NCI-H146 treated with DMSO at 0.1 percent for 48 hours (cell line): ENCODE measurements around the gene OR2A42.
"Not testable (repeated sequence)": the region's sequence is repeated elsewhere in the genome, so short reads cannot be mapped to it uniquely, and the experiment has no call there.

Experiments used
- DNase-seq: peaks from one replicate; lab custom pipeline; 2025; ENCODE audit not compliant: unreplicated experiment; lab: John Stamatoyannopoulos, UW

Gene OR2A42, protein sequence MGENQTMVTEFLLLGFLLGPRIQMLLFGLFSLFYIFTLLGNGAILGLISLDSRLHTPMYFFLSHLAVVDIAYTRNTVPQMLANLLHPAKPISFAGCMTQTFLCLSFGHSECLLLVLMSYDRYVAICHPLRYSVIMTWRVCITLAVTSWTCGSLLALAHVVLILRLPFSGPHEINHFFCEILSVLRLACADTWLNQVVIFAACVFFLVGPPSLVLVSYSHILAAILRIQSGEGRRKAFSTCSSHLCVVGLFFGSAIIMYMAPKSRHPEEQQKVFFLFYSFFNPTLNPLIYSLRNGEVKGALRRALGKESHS

DNA sequence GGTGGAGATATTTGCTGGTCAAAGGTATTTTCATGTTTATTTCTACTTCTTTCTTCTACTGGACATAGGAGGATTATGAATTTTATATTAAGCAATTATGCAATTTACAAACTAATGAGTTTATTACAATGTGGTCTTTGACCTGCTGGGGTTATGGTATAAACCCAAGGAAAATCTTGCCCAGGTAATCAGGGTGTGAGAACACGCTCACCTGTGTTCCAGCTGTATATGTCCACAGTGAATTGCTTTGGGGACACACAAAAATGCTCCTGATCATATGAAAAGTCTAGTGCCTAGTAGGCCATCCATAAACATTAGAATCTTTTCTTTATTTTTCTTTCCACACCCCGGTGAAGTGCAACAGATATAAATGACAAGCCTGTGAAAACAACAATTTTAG lies at the start of gene OR2A42:
Gene OR2A42, minus strand, starts transcription at position 241 of the 400 bp plus-strand sequence. CDS start 6,762 bp downstream, outside the sequence.
- not testable (repeated sequence) for DNase-seq

DNA sequence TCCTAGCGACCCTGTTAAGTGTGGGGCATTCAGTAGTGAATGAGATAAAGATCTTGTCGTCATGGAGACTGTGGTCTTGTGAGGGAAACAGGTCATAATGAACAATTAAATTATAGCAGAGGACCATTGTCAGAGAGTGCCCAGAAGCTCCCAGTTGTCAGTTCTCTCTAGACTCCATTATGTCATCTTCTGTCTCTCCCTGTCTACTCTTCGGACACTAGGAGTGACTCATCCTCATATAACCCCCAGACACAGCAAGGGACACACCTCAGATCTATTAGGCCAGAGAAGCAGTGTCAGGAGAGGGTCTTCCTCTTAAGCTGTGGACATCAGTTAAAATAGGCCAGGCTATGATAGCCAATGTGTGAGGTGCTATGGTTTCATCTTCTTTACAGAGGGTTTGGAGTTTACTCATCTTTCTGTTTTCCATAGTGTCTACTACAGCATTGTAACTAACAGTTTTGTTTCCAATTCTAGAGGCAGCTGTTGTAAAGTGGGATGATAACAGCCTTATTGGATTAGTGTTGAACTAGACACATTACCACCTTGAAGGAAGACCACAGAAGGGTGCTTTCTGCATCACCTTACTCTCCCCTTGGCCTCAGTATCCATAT lies 47.9 kb upstream of the OR2A42 start:
- not testable (repeated sequence) for DNase-seq

DNA sequence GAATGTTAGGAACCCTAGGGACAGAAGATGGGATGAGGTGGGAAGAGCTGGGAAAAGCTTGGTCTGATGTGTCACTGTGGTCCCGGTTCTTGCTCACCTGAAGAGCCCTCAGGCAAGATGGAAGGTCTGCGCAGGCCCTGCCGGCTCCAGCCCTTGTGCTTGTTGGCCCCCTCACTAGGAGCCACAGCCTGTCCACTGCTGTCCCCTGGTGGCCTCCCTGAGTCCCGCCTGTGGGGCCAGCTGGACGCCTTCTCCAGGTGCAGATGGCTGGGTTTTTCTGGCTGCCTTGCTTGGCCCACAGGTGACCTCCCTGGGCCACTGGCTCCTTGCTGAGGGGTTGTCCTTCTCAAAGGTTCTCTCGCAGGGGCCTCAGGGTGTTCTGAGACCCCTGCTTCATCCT lies 44.3 kb upstream of the OR2A42 start:
- DNase-seq = not testable (repeated sequence)

DNA sequence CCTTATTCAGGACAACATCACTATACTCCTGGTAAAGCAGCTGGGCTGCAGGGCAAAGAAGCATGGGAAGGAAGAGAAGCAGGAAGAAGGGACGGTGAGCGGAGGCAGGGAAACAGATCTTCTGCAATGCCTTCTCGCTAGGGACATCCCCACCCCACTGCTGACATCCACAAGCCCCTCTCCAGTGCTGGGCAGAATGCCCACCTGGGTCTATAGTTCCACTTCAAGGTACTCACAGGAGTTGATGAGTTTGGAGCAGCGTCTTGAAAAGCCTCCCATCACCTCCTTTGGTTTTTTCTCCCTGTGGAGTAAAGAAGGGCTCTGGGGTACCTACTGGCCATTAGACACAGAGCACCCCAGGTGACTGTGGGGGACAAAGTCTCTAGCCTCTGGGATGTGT lies 43.1 kb upstream of the OR2A42 start:
- DNase-seq = not testable (repeated sequence)

DNA sequence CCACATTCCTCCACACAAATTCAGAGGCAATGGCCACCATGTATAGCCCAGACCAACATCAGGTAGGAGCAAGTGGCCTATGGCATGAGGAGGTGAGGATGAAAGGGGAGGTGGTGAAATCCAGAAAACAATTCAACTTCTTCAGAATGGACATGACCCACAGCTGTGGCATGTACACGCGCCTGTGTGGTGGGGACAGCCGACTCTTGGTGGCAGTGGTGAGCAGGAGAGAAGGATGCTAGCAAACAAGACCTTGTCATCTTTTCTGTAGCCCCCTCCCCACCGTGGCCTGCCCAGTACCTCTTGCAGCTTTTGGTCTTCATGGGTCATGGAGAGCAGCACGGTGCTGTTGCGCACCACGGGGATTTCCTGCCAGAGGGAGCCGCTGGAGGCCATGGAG lies 42.6 kb upstream of the OR2A42 start:
- not testable (repeated sequence) for DNase-seq

DNA sequence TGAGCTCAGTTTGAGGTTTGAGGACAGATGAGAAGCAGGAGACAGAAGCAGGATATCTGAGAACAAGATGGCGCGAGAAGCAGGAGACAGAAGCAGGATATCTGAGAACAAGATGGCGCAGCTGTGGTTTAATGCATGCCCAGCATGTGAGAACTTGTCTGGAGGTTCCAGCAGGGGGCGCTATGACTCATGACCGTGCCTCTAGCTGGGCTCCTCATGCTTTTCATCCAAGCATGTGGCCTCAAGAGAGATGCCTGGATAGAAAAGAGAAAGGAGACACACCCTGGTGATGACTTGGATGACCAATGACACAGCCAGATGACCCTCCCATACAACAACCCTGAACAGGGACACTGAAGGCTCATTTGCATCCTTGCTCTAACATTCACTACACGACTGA lies 40.6 kb upstream of the OR2A42 start:
- DNase-seq = not testable (repeated sequence)

DNA sequence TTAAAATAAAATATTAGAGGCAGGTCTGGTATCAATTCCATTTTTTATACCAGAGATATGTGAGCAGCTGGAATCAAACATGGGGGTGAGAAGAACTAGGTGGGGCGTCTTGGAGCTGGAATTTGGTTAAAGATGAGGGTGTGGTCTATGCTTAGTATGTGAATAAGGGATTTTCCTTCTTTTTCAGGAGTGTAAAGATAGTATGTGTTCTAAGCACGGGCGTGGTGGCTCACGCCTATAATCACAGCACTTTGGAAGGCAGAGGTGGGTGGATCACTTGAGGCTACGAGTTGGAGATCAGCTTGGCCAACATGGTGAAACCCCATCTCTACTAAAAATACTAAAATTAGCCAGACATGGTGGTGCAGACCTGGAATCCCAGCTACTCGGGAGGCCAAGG lies 35.9 kb upstream of the OR2A42 start:
- not testable (repeated sequence) for DNase-seq

DNA sequence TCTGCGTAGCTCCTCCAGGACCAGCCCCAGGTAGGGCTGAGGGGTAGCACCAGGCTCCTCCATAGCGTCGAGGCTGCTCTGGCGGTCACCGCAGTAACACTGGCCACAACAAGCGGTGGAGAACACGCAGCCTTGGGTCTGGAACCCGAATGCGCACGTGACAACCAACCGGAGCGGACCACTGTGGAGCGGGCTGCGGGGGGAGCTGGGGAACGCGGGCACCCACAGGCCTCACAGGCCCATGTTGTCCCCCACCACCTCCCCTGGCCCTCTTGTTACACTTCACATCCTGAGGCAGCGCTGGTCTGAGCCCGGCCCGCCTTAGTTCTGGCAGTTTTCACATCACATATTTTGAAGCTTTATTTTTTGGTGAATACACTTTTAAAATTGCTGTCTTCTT lies 29.8 kb upstream of the OR2A42 start, which contains the start of gene CTAGE8:
Gene CTAGE8, minus strand, starts transcription at position 101 of the 400 bp plus-strand sequence. Its CDS starts 38 bp downstream, at position 63.
- not testable (repeated sequence) for DNase-seq

DNA sequence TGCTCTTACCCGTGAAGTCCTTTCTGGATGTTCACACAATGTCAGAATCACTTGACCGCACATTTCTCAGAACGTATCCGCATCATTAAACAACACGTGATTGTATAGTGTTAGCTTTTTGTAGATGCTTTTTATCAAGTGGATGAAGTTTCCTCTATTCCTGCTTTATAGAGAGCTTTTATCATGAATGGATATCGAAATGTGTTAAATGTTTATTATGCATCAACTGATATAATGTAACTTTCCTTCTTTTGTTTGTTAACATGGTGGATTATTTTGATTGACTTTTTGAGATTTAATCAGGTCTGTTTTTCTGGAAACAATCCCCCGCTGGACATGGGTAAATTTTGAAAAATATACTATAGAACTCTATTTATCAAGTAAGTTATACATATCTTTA lies 25.3 kb upstream of the OR2A42 start, which contains the start of gene OR2A7:
Gene OR2A7, minus strand, starts transcription at position 101 of the 400 bp plus-strand sequence. CDS start 5,164 bp downstream, outside the sequence.
- DNase-seq = not testable (repeated sequence)

DNA sequence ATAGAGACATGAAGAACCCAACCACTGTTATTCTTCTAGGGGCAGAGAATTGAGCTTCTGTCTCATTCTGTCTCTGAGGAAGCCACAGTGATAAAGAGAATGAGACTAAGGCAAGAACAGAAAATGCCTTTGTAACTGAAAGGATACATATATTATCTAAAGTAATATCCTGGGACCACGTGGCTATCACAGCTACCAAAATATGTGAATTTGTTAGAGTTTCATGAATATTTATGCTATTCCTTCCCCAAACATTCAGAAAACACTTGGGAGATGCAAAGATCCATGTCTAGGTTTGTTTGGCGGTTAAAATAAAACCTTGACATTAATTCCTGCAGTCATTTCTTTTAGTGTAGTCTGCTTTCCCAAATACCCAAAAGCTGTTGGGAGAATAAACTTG lies 22.7 kb upstream of the OR2A42 start:
- DNase-seq = not testable (repeated sequence)

DNA sequence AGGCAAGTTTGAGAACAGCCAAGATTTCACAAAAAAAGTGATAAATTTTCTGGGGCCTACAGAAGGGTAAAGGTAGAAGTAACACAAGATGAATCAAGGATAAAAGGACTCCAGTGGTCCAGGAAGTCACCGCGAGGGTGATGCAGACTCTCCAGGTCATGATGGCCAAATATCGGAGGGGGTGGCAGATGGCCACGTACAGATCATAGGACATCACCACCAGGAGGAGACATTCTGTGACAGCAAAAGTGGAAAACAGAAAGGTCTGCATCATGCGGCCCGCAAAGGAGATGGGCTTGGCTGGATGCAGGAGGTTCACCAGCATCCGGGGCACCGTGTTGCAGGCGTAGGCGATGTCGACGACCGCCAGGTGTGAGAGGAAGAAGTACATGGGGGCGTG lies 19.7 kb upstream of the OR2A42 start:
- DNase-seq = not testable (repeated sequence)

DNA sequence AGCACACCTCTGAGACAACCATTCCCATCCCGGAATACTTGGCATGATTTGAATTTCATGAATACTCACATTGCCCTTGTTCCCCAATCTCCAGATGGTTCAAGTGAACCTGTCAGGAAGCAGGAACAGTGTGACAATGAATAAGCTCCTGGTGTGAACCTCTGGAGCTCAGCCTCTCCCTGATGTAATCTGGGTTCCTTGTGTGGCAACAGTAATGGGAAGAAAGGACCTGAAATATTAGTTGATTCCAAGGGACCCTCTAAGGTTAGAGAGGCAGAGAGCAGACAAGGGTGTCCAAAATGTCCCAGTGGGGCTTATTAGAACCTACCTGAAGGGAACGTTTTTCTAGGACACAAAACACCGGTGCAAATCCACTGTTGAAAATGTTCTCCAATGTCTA lies 16.7 kb upstream of the OR2A42 start:
- no peak for DNase-seq

DNA sequence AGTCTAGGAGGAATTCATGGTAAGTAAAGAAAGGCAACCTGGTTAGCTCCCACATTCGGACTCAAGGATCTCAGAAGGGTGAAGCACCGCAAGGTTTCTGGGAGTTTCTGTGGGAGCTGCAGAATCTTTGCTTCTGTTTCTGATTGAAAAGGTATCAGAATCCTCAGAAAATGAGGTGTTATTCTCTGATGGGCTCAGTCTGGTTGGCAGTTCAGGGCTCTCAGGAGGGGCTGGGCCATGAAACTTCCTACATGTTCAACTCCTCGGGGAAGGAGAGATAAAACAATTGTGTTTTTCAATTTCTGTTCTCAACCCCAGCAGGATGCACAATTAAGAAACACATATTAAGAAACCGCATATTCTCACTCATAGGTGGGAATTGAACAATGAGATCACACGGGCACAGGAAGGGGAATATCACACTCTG lies 16.1 kb upstream of the OR2A42 start:
- no peak for DNase-seq

DNA sequence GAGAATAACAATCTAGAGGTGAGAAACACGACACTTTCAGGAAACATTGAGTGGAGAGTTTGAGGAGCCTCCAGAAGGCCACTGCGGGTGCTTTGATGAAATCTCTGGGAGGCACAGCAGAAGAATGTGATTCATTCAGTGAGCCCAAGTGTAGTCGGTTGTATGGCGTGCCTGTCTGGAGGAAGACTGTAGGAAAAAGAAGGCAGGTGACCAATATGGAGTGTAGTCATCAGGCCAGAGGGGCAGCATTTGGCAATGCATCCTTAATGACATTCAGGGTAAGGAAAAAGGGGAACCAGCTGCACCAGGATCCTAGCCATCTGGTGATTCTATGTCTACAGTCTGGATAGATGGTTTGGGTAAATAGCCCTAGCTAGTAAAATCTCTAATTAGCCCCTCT lies 12.9 kb upstream of the OR2A42 start:
- DNase-seq = not testable (repeated sequence)

DNA sequence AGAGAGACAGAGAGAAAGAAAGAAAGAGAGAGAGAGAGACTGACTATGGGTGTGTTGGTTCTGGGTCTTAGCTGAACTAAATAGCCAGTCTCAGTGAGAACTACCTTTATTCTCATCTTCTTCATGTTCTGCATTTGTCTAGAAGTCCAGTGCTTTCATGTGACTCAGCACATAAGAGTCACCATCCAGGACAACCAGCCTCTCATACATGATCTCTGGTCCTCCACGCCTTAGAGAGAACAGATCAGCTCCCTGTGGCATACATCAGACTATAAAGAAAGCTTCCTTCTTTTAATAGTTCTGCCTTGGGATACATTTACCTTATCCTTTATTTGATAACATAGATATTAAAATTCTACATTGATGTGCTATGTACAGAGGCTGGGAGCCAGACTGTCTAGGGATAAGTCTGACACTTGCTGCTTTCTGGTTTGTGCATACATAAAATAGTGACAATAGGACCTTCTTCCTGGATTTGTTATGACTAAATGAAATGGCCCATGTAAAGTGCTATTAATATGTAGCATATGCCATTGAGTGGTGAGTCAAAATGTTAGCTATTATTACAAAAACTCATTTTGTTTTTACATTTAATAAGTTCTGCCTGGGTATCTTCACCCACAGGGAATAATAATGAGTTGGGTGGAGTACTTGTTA lies 8.4 kb upstream of the OR2A42 start:
- not testable (repeated sequence) for DNase-seq

DNA sequence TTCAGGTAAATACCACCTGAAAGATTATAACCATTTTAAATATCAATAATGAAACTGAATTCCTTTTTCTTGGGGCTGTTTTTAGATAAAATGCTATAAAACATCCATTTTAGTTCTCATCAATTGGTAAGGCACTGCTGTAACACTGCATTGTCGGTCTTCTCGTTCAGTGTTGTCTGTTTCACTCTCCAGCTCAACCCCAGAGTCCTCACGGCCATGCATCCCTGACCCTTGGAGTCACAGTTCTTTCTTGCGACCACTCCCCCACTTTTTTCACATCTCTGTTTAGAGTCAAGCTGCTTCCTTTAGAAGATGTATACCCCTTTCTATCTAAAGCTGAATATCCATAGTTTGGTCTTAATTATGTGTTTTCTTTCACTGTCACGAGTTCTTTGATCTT lies 7.6 kb upstream of the OR2A42 start:
- not testable (repeated sequence) for DNase-seq

DNA sequence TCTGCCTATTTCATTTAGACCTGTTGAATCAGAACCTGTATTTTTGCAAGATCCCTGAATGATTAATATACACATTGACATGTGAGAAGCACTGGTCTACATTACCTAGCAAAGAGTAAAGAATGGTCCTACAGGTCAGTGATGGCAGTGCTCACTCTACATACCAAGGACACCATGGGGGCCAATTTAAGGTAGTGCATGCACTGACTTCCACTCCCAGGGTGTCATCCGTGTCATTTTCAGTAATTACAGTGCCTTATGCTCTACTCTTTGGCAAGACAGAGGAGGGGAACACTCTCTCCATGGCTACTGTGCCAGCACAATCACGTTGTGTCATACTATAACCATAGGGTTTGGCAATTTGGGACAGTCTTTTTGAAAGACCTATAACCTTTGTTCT lies 6.0 kb upstream of the OR2A42 start:
- DNase-seq = not testable (repeated sequence)

DNA sequence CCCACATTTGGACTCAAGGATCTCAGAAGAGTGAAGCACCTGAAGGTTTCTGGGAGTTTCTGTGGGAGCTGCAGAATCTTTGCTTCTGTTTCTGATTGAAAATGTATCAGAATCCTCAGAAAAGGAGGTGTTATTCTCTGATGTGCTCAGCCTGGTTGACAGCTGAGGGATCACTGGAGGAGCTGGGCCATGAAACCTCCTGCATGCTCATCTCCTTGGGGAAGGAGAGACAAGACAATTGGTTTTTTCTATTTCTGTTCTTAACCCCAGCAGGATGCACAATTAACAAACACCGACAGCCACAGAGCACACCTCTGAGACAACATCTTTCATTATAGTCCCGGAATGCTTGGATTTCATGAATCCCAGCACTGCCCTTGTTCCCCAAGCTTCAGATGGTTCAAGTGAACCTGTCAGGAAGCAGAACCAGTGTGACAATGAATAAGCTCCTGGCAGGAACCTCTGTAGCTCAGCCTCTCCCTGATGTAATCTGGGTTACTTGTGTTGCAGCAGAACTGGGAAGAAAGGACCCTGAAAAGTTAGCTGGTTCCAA lies 799 bp downstream of the OR2A42 start:
- not testable (repeated sequence) for DNase-seq

DNA sequence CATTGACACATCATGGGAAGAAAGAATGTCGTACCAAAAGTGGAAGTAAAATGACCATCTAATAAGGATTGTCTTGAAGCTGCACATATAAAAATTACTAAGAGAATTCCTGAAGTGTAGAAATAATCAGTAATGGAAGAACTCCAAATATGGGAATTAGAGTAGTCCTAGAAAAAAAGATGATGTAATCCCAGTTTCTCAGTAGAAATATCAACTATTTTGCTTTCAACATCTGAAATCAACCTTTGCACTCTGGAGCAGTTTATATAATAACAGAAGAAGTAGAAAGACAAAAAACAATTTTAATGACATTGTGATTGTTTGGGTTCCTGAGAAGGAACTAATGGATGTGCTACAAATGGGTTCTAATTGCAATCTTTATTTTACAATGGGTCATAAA lies 6.4 kb downstream of the OR2A42 start:
- not testable (repeated sequence) for DNase-seq

DNA sequence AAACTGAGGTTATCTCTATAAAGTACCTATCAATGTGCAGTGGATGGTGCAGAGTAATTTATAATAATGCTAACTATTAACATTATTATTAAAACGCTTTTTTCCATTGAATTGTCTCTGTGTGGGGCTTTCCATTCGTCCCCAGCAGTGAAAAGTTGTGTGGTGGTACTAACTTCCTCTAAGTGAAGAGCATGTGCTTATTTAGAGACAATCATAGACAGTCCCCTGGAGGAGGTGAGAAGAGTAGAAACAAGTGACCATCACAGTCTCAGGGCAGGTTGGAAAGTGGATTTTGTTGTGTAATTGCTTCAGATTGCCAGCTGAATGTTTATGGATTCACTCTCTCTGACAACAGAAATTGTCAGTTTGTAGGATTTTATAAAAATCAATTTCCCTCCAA lies 8.4 kb downstream of the OR2A42 start:
- not testable (repeated sequence) for DNase-seq

DNA sequence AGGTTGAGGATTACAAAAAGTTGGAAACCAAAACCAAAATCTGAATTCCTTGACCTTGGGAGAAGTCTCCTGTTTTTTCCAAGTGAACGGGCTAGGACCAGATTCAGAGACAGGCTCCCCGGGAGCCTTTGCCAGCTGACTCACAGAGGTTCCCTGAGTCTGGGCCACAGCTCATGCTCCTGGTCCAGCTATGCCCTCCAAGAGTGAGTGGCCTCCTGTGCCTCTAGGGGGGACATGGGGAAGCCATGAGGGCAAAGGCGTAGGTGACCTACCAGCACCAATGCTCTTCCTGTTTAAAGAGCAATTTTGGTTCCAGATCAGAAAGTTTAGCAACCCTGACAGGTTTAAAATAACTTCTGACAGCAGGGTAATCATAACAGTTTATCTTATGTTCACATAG lies 10.6 kb downstream of the OR2A42 start:
- not testable (repeated sequence) for DNase-seq
